ENCODE results near the gene SNRNP70.

GRCh38 chr19:49102303-49102702 is 17.1 kb downstream of the SNRNP70 start:
- TF ChIP-seq POLR2AphosphoS5 (IDR thresholded peaks at IDR 0.05; ENCODE audit: borderline replicate concordance, low read depth, low read length) = no peak
- no peak for TF ChIP-seq EZH2 (IDR thresholded peaks at IDR 0.05)
